Activated CD8-positive, alpha-beta memory T cell treated with anti-CD3 and anti-CD28 coated beads for 36 hours (primary cell): ENCODE results near the gene RASSF3. TPM values are rescaled to one million over a fixed set of nuclear protein-coding genes. Genes with fewer than 3 reads are reported as not detected.

Experiments used
- CTCF ChIA-PET: fragments of 350-600 bp; sonication (Branson Sonifier 250); formaldehyde crosslinking; loops from one replicate; lab custom pipeline; 2021; ENCODE audit warnings: antibody characterized with exemption; lab: Charles Lee
- POLR2A ChIA-PET: fragments of 350-600 bp; sonication (Branson Sonifier 250); formaldehyde crosslinking; loops from one replicate; lab custom pipeline; 2021; ENCODE audit warnings: antibody characterized with exemption; lab: Charles Lee
- total RNA-seq, 2 experiments: library from RNA; stranded (reverse); gene quantifications; one replicate each; pipeline ENCODE4 v1.2.3, GENCODE V29; 2021

RASSF3 gene
- total RNA-seq, 2 experiments from 2014 or later: 47.8 to 54.8 TPM

- ChIA-PET POLR2A (no interaction called here), CTCF (interaction anchor here (0.7 to 1.3 kb wide), 2 partner anchors 146 to 147 kb away, joined by 3 to 8 read pairs; no protein-coding TSS in a partner anchor)
Observed at GRCh38 chr12:64695550-64695949, 85.3 kb downstream of the RASSF3 start.

GRCh38 chr12:64696080-64696741 is 85.9 kb downstream of the RASSF3 start:
- CTCF ChIA-PET: interaction anchor here (0.7 to 1.3 kb wide), 3 partner anchors 82 to 148 kb away, joined by 3 to 8 read pairs (median 3); no protein-coding TSS in a partner anchor
- POLR2A ChIA-PET: no interaction called here

GRCh38 chr12:64699504-64700115 is 89.3 kb downstream of the RASSF3 start:
- ChIA-PET CTCF (interaction anchor here (0.7 to 0.9 kb wide), 2 partner anchors 30 to 41 kb away, joined by 3 to 4 read pairs; no protein-coding TSS in a partner anchor), POLR2A (no interaction called here)

- ChIA-PET POLR2A (no interaction called here), CTCF (interaction anchor here (0.6 to 3.2 kb wide), 4 partner anchors 31 to 184 kb away, joined by 3 to 14 read pairs (median 4); no protein-coding TSS in a partner anchor)
Observed at GRCh38 chr12:64700532-64700931, 90.2 kb downstream of the RASSF3 start.

- POLR2A ChIA-PET: no interaction called here
Observed at GRCh38 chr12:64701283-64701682, 91.0 kb downstream of the RASSF3 start.

GRCh38 chr12:64706306-64706705 is 96.0 kb downstream of the RASSF3 start:
- ChIA-PET CTCF (no interaction called here), POLR2A (no interaction called here)

More at GRCh38 chr12:64701283-64701682, 91.0 kb downstream of the RASSF3 start:
- CTCF ChIA-PET: interaction anchor here (0.6 to 3.2 kb wide), 3 partner anchors 141 to 185 kb away, joined by 3 to 14 read pairs (median 5); no protein-coding TSS in a partner anchor

- CTCF ChIA-PET: interaction anchor here (0.7 kb wide), 1 partner anchor 18 kb away, joined by 3 read pairs; no protein-coding TSS in a partner anchor
- POLR2A ChIA-PET: no interaction called here
Observed at GRCh38 chr12:64706857-64707256, 96.6 kb downstream of the RASSF3 start.

- CTCF ChIA-PET: interaction anchor here (0.7 kb wide), 1 partner anchor 18 kb away, joined by 3 read pairs; no protein-coding TSS in a partner anchor
- POLR2A ChIA-PET: no interaction called here
Observed at GRCh38 chr12:64707362-64707761, 97.1 kb downstream of the RASSF3 start.

- ChIA-PET POLR2A (no interaction called here), CTCF (no interaction called here)
Observed at GRCh38 chr12:64707926-64708325, 97.6 kb downstream of the RASSF3 start.

GRCh38 chr12:64709429-64709828 is 99.1 kb downstream of the RASSF3 start:
- ChIA-PET POLR2A (no interaction called here), CTCF (interaction anchor here (1.4 kb wide), 1 partner anchor 12 kb away, joined by 3 read pairs; no protein-coding TSS in a partner anchor)

- ChIA-PET CTCF (interaction anchor here (1.3 kb wide), 1 partner anchor 191 kb away, joined by 3 read pairs; no protein-coding TSS in a partner anchor), POLR2A (no interaction called here)
Observed at GRCh38 chr12:64713376-64713775, 103.1 kb downstream of the RASSF3 start.

GRCh38 chr12:64714551-64714968 is 104.3 kb downstream of the RASSF3 start:
- POLR2A ChIA-PET: no interaction called here
- CTCF ChIA-PET: interaction anchor here (1.4 kb wide), 1 partner anchor 165 kb away, joined by 3 read pairs; no protein-coding TSS in a partner anchor

- POLR2A ChIA-PET: no interaction called here
- CTCF ChIA-PET: no interaction called here
Observed at GRCh38 chr12:64716371-64716770, 106.1 kb downstream of the RASSF3 start.

- ChIA-PET POLR2A (no interaction called here), CTCF (no interaction called here)
Observed at GRCh38 chr12:64716839-64717455, 106.7 kb downstream of the RASSF3 start.

GRCh38 chr12:64718649-64719048 is 108.4 kb downstream of the RASSF3 start:
- CTCF ChIA-PET: no interaction called here
- POLR2A ChIA-PET: interaction anchor here (0.5 to 1.2 kb wide), 2 partner anchors 11 to 1402 kb away, joined by 3 to 4 read pairs; no protein-coding TSS in a partner anchor

- CTCF ChIA-PET: no interaction called here
- POLR2A ChIA-PET: no interaction called here
Observed at GRCh38 chr12:64720884-64721283, 110.6 kb downstream of the RASSF3 start.

- CTCF ChIA-PET: no interaction called here
- POLR2A ChIA-PET: no interaction called here
Observed at GRCh38 chr12:64722835-64723234, 112.5 kb downstream of the RASSF3 start.

- POLR2A ChIA-PET: no interaction called here
Observed at GRCh38 chr12:64723630-64724029, 113.3 kb downstream of the RASSF3 start.

GRCh38 chr12:64724201-64724745 is 114.0 kb downstream of the RASSF3 start:
- ChIA-PET POLR2A (interaction anchor here (0.6 kb wide), 1 partner anchor 1610 kb away, joined by 5 read pairs; no protein-coding TSS in a partner anchor), CTCF (no interaction called here)

More at GRCh38 chr12:64723630-64724029, 113.3 kb downstream of the RASSF3 start:
- CTCF ChIA-PET: no interaction called here
